ENCODE measurements around the gene KDM2B. TPM values are rescaled to one million over a fixed set of nuclear protein-coding genes. Genes with fewer than 3 reads are reported as not detected.

Gene KDM2B
- total RNA-seq, 1 experiment from 2014 or later: 15.5 TPM

GRCh38 chr12:121444842-121445202 is 136.0 kb downstream of the KDM2B start:
- no peaks in the 10 kb centered on the region for H3K9me3 Mint-ChIP-seq (ENCODE audit: unreplicated experiment)
- no peak overlapping the region for H3K27ac Mint-ChIP-seq (ENCODE audit: low read depth, unreplicated experiment)
- BruUV-seq (replicated peaks): no TSS peak
- H3K4me1 Mint-ChIP-seq (ENCODE audit: insufficient read depth, unreplicated experiment): no peaks in the 10 kb centered on the region
- no peaks in the 10 kb centered on the region for H3K27me3 Mint-ChIP-seq (ENCODE audit: insufficient read depth, unreplicated experiment)
- DNase-seq (ENCODE audit: unreplicated experiment): no peak
- H3K36me3 Mint-ChIP-seq (ENCODE audit: insufficient read depth, unreplicated experiment): peaks cover 29% of the 10 kb centered on the region
- POLR2A ChIA-PET: no interaction called here
- CTCF ChIA-PET: interaction anchor here (0.6 to 7.8 kb wide), 12 partner anchors 12 to 1227 kb away, joined by 3 to 80 read pairs (median 3); no protein-coding TSS in a partner anchor
- intact Hi-C loops (cut with micrococcal nuclease): loop anchor here (5.0 kb wide), 1 partner anchor 383 kb away; no protein-coding TSS in a partner anchor
- H3K4me3 Mint-ChIP-seq (ENCODE audit: unreplicated experiment): no peak overlapping the region
- TF ChIP-seq CTCF (IDR thresholded peaks at IDR 0.05; ENCODE audit: unreplicated experiment): no peak

GRCh38 chr12:121443911-121444841 is 136.6 kb downstream of the KDM2B start:
- no peak for DNase-seq (ENCODE audit: unreplicated experiment)
- H3K27ac Mint-ChIP-seq (ENCODE audit: low read depth, unreplicated experiment): no peak overlapping the region
- no peaks in the 10 kb centered on the region for H3K4me1 Mint-ChIP-seq (ENCODE audit: insufficient read depth, unreplicated experiment)
- TF ChIP-seq CTCF (IDR thresholded peaks at IDR 0.05; ENCODE audit: unreplicated experiment): no peak
- no peak overlapping the region for H3K4me3 Mint-ChIP-seq (ENCODE audit: unreplicated experiment)
- BruUV-seq (replicated peaks): no TSS peak
- H3K9me3 Mint-ChIP-seq (ENCODE audit: unreplicated experiment): no peaks in the 10 kb centered on the region
- peaks cover 36% of the 10 kb centered on the region for H3K36me3 Mint-ChIP-seq (ENCODE audit: insufficient read depth, unreplicated experiment)
- intact Hi-C loops (cut with micrococcal nuclease): loop anchor here (1.0 to 5.0 kb wide), 3 partner anchors 110 to 382 kb away; no protein-coding TSS in a partner anchor
- H3K27me3 Mint-ChIP-seq (ENCODE audit: insufficient read depth, unreplicated experiment): no peaks in the 10 kb centered on the region
- ChIA-PET POLR2A (interaction anchor here (0.6 kb wide), 1 partner anchor 92 kb away, joined by 3 read pairs; no protein-coding TSS in a partner anchor), CTCF (interaction anchor here (0.6 to 7.8 kb wide), 25 partner anchors 11 to 1226 kb away, joined by 3 to 80 read pairs (median 4); no protein-coding TSS in a partner anchor)

- Mint-ChIP-seq H3K4me1 (ENCODE audit: insufficient read depth, unreplicated experiment) (no peaks in the 10 kb centered on the region), H3K27ac (ENCODE audit: low read depth, unreplicated experiment) (no peak overlapping the region), H3K27me3 (ENCODE audit: insufficient read depth, unreplicated experiment) (no peaks in the 10 kb centered on the region), H3K4me3 (ENCODE audit: unreplicated experiment) (no peak overlapping the region), H3K36me3 (ENCODE audit: insufficient read depth, unreplicated experiment) (peaks cover 39% of the 10 kb centered on the region), H3K9me3 (ENCODE audit: unreplicated experiment) (no peaks in the 10 kb centered on the region)
- TF ChIP-seq CTCF (IDR thresholded peaks at IDR 0.05; ENCODE audit: unreplicated experiment): peak; percentile 84
- peak; percentile 80 for DNase-seq (ENCODE audit: unreplicated experiment)
- ChIA-PET CTCF (interaction anchor here (0.6 to 7.8 kb wide), 33 partner anchors 10 to 1006 kb away, joined by 3 to 80 read pairs (median 4); no protein-coding TSS in a partner anchor), POLR2A (interaction anchor here (0.7 to 1.7 kb wide), 4 partner anchors 11 to 96 kb away, joined by 3 to 4 read pairs (median 3); partner anchors contain the start of gene RNF34)
- intact Hi-C loops (cut with micrococcal nuclease): loop anchor here (1.0 to 5.0 kb wide), 3 partner anchors 109 to 381 kb away; no protein-coding TSS in a partner anchor
- BruUV-seq (replicated peaks): no TSS peak
These were observed 137.5 kb downstream of the KDM2B start for GRCh38 chr12:121443193-121443870.
